ENCODE data around the gene UVSSA.
"Not testable (repeated sequence)": the region's sequence is repeated elsewhere in the genome, so short reads cannot be mapped to it uniquely, and the experiment has no call there.

The UVSSA gene

DNA sequence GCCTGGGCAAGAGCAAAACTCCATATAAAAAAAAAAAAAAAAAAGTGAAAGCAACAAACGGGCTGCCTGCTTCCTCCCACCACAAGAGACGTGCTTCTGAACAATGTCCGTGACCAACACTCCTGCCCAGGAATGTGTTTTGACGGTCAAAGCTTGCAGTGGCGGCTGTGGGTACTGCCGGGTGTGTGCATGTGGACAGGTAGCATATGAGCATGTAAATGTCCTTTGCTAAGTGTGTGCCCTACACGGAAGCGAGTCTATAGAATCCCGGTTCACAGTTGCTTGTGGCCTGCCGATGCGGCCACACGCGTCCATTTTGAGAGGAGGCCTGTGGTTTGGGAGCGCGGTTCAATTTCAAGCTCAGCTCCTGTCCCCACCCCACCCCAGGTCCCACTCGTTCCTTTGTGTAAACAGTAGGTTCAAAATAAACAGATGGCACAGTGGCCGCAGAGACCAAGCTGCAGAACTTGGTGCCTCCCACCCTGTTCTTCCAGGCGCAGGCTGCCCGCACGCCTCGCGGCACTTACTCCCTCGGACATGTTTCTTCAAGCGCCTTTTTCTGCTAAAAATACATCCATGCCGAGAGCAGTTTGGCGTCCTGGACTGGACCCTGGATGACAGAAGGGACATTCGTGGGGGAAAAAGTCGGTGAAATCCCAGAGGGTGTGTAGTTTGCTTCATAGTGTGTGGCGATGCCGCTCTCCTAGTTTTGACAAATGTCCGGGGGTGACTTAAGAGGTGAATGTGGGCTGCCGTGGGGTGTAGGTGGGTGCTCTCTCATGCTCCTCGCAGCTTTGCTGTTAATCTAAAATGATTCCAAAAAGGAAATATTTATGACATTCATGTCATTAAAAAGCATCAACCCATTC, 70.7 kb downstream of the UVSSA start:
- H3K4me1 ChIP-seq (ENCODE audit: insufficient read depth, low read length), result no peaks in the 10 kb centered on the region
- no peaks in the 10 kb centered on the region for H3K9me3 ChIP-seq (ENCODE audit: control insufficient read depth, insufficient read depth, low read length)
- no peak overlapping the region for H3K9ac ChIP-seq (ENCODE audit: low read depth, low read length)
- H3K36me3 ChIP-seq (ENCODE audit: insufficient read depth, low read length), result no peaks in the 10 kb centered on the region

GRCh38 chr4:1418494-1419285, 71.7 kb downstream of the UVSSA start:
- Histone ChIP-seq H3K4me1 (ENCODE audit: insufficient read depth, low read length) (no peaks in the 10 kb centered on the region), H3K9me3 (ENCODE audit: control insufficient read depth, insufficient read depth, low read length) (no peaks in the 10 kb centered on the region), H3K9ac (ENCODE audit: low read depth, low read length) (no peak overlapping the region), H3K36me3 (ENCODE audit: insufficient read depth, low read length) (no peaks in the 10 kb centered on the region)

- Histone ChIP-seq H3K36me3 (ENCODE audit: insufficient read depth, low read length) (no peaks in the 10 kb centered on the region), H3K9ac (ENCODE audit: low read depth, low read length) (no peak overlapping the region), H3K4me1 (ENCODE audit: insufficient read depth, low read length) (no peaks in the 10 kb centered on the region), H3K9me3 (ENCODE audit: control insufficient read depth, insufficient read depth, low read length) (no peaks in the 10 kb centered on the region)
Observed at GRCh38 chr4:1419708-1420107, 72.7 kb downstream of the UVSSA start.

DNA sequence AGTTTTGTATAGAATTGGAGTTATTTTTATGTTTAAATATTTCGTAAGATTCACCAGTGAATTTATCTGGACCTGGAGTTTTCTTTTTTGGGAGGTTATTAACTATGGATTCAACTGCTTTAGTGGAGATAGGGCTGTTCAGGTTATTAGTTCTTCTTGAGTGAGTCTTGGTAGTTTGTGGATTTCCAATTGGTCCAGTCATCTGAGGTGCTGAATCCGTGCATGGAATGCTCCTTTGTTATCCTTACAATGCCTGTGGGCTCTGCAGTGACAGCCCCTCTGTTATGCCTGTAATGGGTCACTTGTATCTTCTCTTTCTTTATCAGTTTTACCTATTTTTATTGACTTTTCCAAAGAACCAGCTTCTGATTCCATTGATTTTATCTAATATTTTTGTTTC, 74.6 kb downstream of the UVSSA start:
- H3K36me3 ChIP-seq (ENCODE audit: insufficient read depth, low read length), result no peaks in the 10 kb centered on the region
- no peaks in the 10 kb centered on the region for H3K4me1 ChIP-seq (ENCODE audit: insufficient read depth, low read length)
- H3K9ac ChIP-seq (ENCODE audit: low read depth, low read length), result no peak overlapping the region
- no peaks in the 10 kb centered on the region for H3K9me3 ChIP-seq (ENCODE audit: control insufficient read depth, insufficient read depth, low read length)

DNA sequence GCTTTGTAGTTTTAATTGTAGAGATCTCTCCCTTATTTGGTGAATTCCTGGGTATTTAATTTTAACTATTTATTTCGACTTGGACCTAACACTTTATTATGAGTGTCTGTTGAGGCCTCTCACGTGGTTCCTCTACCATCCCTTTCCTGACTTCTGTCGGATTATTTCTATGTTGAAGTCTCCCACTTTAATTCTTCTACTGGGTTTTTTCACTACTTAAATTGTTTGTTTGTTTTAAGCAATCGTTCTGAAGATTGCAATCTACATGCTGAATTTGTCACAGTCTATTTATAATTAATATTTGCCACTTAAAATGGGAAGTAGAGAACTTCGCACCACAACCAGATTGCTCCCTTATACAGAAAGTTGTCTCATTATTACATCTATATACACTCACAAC, 80.0 kb downstream of the UVSSA start:
- no peaks in the 10 kb centered on the region for H3K9me3 ChIP-seq (ENCODE audit: control insufficient read depth, insufficient read depth, low read length)
- H3K36me3 ChIP-seq (ENCODE audit: insufficient read depth, low read length), result no peaks in the 10 kb centered on the region
- H3K4me1 ChIP-seq (ENCODE audit: insufficient read depth, low read length), result no peaks in the 10 kb centered on the region
- H3K9ac ChIP-seq (ENCODE audit: low read depth, low read length), result no peak overlapping the region

- H3K36me3 ChIP-seq (ENCODE audit: insufficient read depth, low read length); H3K9me3 ChIP-seq (ENCODE audit: control insufficient read depth, insufficient read depth, low read length); H3K4me1 ChIP-seq (ENCODE audit: insufficient read depth, low read length); H3K9ac ChIP-seq (ENCODE audit: low read depth, low read length): not testable (repeated sequence)
Observed at GRCh38 chr4:1443688-1444172, 96.7 kb downstream of the UVSSA start.
